DOHH2 (cell line): ENCODE data around the gene TP53I3.

Experiments used
- EZH2phosphoT487 ChIP-seq: fragments of 200-600 bp; sonication (generic); IDR thresholded peaks from 2 replicates; pipeline ENCODE4 v1.6.1; 2017; ENCODE audit warnings: borderline replicate concordance, mild to moderate bottlenecking, antibody characterized with exemption, low read length, moderate library complexity, mixed read lengths
- TF ChIP-seq, protein P1 (sequence below): fragments of 200-600 bp; sonication (generic); IDR thresholded peaks from one replicate; pipeline ENCODE4 v1.5.1; 2014; ENCODE audit warnings: antibody characterized with exemption, mild to moderate bottlenecking, low read depth, low read length; ENCODE audit not compliant: poor library complexity, severe bottlenecking

DNA sequence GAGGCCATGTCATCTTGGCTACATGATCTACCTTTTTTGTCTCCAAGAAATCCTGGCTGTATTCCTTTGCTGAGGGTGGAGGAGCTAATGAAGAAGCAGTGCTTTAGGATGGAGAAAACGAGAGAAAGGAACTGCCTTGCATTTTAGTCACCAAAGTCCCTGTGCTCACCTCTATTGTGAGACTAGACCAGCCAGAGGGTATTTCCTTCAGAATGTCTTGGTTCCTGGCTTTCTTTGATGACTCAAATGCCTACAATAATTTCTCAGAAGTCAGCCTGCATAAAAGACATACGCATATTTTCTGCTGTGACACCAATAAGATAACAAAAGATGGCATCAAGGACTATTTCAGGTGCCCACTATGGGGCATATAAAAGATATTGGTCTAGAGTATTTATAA is 19.3 kb downstream of the TP53I3 start:
- TF ChIP-seq, protein P1, sequence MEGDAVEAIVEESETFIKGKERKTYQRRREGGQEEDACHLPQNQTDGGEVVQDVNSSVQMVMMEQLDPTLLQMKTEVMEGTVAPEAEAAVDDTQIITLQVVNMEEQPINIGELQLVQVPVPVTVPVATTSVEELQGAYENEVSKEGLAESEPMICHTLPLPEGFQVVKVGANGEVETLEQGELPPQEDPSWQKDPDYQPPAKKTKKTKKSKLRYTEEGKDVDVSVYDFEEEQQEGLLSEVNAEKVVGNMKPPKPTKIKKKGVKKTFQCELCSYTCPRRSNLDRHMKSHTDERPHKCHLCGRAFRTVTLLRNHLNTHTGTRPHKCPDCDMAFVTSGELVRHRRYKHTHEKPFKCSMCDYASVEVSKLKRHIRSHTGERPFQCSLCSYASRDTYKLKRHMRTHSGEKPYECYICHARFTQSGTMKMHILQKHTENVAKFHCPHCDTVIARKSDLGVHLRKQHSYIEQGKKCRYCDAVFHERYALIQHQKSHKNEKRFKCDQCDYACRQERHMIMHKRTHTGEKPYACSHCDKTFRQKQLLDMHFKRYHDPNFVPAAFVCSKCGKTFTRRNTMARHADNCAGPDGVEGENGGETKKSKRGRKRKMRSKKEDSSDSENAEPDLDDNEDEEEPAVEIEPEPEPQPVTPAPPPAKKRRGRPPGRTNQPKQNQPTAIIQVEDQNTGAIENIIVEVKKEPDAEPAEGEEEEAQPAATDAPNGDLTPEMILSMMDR = no peak
- TF ChIP-seq EZH2phosphoT487 = no peak
